Skin epidermis (tissue), 12 donors: ENCODE measurements around the gene ADAM21.
A peak's percentile ranks its signal among the peaks of the same experiment; 100 is the strongest.
"Not testable (repeated sequence)": the region's sequence is repeated elsewhere in the genome, so short reads cannot be mapped to it uniquely, and the experiment has no call there.

ENCODE experiments used
- H3K27ac ChIP-seq, 21 experiments: fragments of 200-600 bp; sonication (generic) in 11 of 21; one replicate each; pipeline ENCODE4 v1.5.0; 2020; ENCODE audit warnings: mild to moderate bottlenecking in 3 of 21, inconsistent platforms in 2 of 21, moderate library complexity in 2 of 21
- H3K4me3 ChIP-seq, 7 experiments: fragments of 200-600 bp; sonication (generic) in 2 of 7; one replicate each; pipeline ENCODE4 v1.5.0; 2020; ENCODE audit warnings: inconsistent platforms in 2 of 7, mild to moderate bottlenecking in 2 of 7, moderate library complexity in 1 of 7

The ADAM21 gene

DNA sequence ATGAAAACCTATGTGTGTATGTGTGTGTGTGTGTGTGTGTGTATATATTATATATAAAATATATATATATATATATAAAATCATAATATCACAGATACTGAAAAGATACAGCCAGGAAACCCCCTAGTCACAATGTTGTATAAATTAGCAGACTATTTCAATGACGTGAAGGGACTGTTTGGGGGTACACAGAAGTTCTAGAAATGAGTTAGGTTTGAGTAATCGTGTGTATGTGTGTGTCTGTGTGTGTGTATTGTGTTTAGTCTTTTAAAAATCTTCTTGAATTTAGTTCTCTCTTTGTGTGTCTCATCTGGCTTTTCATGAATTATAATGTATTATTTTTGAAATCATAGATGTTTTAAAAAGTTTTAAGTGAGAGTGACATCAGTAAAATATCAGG is 21.9 kb downstream of the ADAM21 start:
- Histone ChIP-seq H3K27ac (no peak overlapping the region), H3K4me3 (no peak overlapping the region)

DNA sequence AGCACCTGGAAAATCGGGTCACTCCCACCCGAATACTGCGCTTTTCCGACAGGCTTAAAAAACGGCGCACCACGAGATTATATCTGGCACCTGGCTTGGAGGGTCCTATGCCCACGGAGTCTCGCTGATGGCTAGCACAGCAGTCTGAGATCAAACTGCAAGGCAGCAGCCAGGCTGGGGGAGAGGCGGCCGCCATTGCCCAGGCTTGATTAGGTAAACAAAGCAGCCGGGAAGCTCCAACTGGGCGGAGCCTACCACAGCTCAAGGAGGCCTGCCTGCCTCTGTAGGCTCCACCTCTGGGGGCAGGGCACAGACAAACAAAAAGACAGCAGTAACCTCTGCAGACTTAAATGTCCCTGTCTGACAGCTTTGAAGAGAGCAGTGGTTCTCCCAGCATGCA is 23.5 kb downstream of the ADAM21 start:
- not testable (repeated sequence) for H3K27ac ChIP-seq
- H3K4me3 ChIP-seq = peak overlapping the region in 1 of 7 experiments; percentile 18

GRCh38 chr14:70477356-70478105 is 25.6 kb downstream of the ADAM21 start:
- H3K27ac ChIP-seq, H3K4me3 ChIP-seq: not testable (repeated sequence)

- no peak overlapping the region for H3K4me3 ChIP-seq
- no peak overlapping the region for H3K27ac ChIP-seq
Observed at GRCh38 chr14:70489579-70490200, 37.7 kb downstream of the ADAM21 start.

DNA sequence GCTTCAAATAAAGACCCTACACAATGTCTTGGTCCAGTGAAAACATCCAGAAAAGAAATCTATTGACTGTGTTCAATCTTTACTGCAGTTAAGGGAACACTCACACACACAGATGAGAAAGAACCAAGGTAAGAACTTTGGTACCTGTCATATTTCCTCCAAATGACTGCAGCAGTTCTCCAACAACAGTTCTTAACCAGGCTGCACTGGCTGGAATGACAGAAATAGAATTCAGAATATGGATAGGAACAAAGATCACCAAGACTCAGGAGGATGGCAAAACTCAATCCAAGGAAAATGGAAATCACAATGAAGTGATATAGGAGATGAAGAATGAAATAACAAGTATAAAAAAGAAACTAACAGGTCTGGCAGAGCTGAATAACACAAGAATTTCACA is 46.2 kb downstream of the ADAM21 start:
- H3K4me3 ChIP-seq = no peak overlapping the region
- no peak overlapping the region for H3K27ac ChIP-seq
